ENCODE results near the gene NEAT1. TPM values are rescaled to one million over a fixed set of nuclear protein-coding genes. Genes with fewer than 3 reads are reported as not detected.
A peak's percentile ranks its signal among the peaks of the same experiment; 100 is the strongest.

The NEAT1 gene
- total and polyA plus RNA-seq, 12 donors, result 20.9 to 6,838 (median 335) TPM

DNA sequence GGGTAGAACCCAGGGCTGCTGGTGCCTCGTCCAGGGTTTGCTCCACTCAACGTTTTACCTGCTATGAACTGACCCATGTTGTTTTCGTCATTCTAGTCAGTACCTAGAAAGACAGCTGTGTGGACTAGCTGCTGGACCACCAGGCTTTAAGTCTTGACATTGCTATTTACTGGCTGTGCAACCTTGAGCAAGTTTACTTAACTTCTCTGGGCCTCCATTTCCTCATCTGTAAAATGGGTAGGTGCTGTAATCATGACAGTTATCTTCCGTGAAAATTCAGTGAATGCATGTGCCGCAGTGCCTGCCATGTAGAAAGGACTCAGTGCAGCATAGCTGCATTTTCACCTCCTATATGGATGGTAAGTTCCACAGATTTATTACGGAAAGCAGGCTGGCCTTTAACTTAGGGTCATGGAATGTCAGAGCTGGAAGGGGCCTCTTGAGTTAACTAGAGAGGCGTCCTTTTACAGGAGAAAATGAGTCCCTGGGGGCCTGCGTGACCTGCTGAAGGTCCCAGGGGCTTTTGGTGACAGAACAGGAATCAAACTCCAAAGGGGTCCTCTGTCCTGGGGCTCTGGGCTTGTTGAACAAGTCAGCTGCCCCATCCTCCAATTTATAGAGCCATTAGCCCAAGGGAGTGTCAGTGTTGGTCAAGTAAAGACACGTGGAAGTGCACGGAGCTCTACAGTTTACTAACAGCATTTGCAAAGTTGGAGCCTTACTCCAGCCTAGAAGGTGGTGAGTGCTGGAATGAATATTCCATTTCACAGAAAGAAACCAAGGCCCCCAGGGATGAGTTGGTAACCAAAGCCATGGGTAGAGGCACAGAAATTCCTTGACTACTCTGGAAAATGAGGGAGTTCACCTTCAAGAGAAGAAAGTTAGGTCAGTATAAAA is 64.2 kb downstream of the NEAT1 start:
- H3K36me3 ChIP-seq (replicated peaks in 1 of 2), result no peaks in the 10 kb centered on the region
- no peaks in the 10 kb centered on the region for H3K27me3 ChIP-seq
- intact Hi-C loops (cut with DNase I), result no loop called here
- no peak overlapping the region for H3K4me3 ChIP-seq
- DNase-seq, result peak in 2 of 7 donors; percentile 19 to 58
- H3K9me3 ChIP-seq (replicated peaks in 1 of 3), result no peaks in the 10 kb centered on the region
- H3K27ac ChIP-seq, result peak overlapping the region; percentile 69 to 99 (median 91)
- WGBS, 4 donors, result 65 to 71% (median 68%) methylated on average over 10 of the region's 10 CpGs
- peak in 1 of 2 donors; percentile 54 for TF ChIP-seq POLR2A (IDR thresholded peaks at IDR 0.05)
- TF ChIP-seq, protein P1, sequence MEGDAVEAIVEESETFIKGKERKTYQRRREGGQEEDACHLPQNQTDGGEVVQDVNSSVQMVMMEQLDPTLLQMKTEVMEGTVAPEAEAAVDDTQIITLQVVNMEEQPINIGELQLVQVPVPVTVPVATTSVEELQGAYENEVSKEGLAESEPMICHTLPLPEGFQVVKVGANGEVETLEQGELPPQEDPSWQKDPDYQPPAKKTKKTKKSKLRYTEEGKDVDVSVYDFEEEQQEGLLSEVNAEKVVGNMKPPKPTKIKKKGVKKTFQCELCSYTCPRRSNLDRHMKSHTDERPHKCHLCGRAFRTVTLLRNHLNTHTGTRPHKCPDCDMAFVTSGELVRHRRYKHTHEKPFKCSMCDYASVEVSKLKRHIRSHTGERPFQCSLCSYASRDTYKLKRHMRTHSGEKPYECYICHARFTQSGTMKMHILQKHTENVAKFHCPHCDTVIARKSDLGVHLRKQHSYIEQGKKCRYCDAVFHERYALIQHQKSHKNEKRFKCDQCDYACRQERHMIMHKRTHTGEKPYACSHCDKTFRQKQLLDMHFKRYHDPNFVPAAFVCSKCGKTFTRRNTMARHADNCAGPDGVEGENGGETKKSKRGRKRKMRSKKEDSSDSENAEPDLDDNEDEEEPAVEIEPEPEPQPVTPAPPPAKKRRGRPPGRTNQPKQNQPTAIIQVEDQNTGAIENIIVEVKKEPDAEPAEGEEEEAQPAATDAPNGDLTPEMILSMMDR (IDR thresholded peaks at IDR 0.05), result no peak
- H3K4me1 ChIP-seq (replicated peaks in 1 of 2), result peaks cover 59 to 69% of the 10 kb centered on the region in 2 donors

GRCh38 chr11:65487467-65488272 is 65.1 kb downstream of the NEAT1 start:
- H3K9me3 ChIP-seq (replicated peaks in 1 of 3), result no peaks in the 10 kb centered on the region
- TF ChIP-seq, protein P1 (IDR thresholded peaks at IDR 0.05), result no peak
- TF ChIP-seq POLR2A (IDR thresholded peaks at IDR 0.05), result peak in 1 of 2 donors; percentile 3
- H3K4me1 ChIP-seq (replicated peaks in 1 of 2), result peaks cover 67 to 77% of the 10 kb centered on the region in 2 donors
- peak overlapping the region in 1 of 4 donors; percentile 45 for H3K4me3 ChIP-seq
- WGBS, 4 donors, result 3 to 8% (median 7%) methylated on average over 11 to 17 of the region's 17 CpGs
- peak; percentile 98 to 100 (median 100) for DNase-seq
- H3K27me3 ChIP-seq, result no peaks in the 10 kb centered on the region
- intact Hi-C loops (cut with DNase I), result no loop called here
- H3K36me3 ChIP-seq (replicated peaks in 1 of 2), result no peaks in the 10 kb centered on the region
- peak overlapping the region; percentile 95 to 100 (median 99) for H3K27ac ChIP-seq

- peak; percentile 83 to 93 (median 91) for DNase-seq
- 20 to 39% (median 27%) methylated on average over 10 of the region's 10 CpGs for WGBS, 4 donors
- Histone ChIP-seq H3K27ac (peak overlapping the region; percentile 95 to 100 (median 99)), H3K9me3 (replicated peaks in 1 of 3) (no peaks in the 10 kb centered on the region), H3K4me1 (replicated peaks in 1 of 2) (peaks cover 75 to 85% of the 10 kb centered on the region in 2 donors), H3K36me3 (replicated peaks in 1 of 2) (no peaks in the 10 kb centered on the region), H3K4me3 (peak overlapping the region in 1 of 4 donors; percentile 45), H3K27me3 (no peaks in the 10 kb centered on the region)
- TF ChIP-seq POLR2A (IDR thresholded peaks at IDR 0.05), result peak in 1 of 2 donors; percentile 61
- TF ChIP-seq, protein P1 (IDR thresholded peaks at IDR 0.05), result no peak
- intact Hi-C loops (cut with DNase I), result no loop called here
These were observed 65.9 kb downstream of the NEAT1 start for GRCh38 chr11:65488273-65489034.
